DND-41 (cell line): ENCODE measurements around the gene MYLK.

ENCODE experiments used
- ATAC-seq: fragments of 200-7000 bp; cut with Tn5 transposase; 3 replicates; pipeline ENCODE4 v1.9.1; 2021; ENCODE audit warnings: low read depth; ENCODE audit not compliant: insufficient read depth
- DNase-seq: peaks from one replicate; pipeline ENCODE4 v3.0.0-alpha.2; 2020
- H2AFZ ChIP-seq: 2 replicates; pipeline ENCODE4 v1.6.0; 2012; ENCODE audit warnings: low read depth, low read length
- H3K27ac ChIP-seq: 2 replicates; pipeline ENCODE4 v1.5.1; 2012; ENCODE audit warnings: low read length, inconsistent platforms
- H3K27me3 ChIP-seq: fragments of 200-600 bp; sonication (generic); 2 replicates; pipeline ENCODE4 v1.6.0; 2012; ENCODE audit warnings: low read length, mild to moderate bottlenecking, inconsistent platforms; ENCODE audit not compliant: insufficient read depth, poor library complexity
- H3K36me3 ChIP-seq: 2 replicates; pipeline ENCODE4 v1.5.1; 2012; ENCODE audit warnings: low read length, inconsistent platforms; ENCODE audit not compliant: insufficient read depth
- H3K4me1 ChIP-seq: 2 replicates; pipeline ENCODE4 v1.5.1; 2012; ENCODE audit warnings: mild to moderate bottlenecking, low read length; ENCODE audit not compliant: insufficient read depth
- H3K4me2 ChIP-seq: 2 replicates; pipeline ENCODE4 v1.6.0; 2012; ENCODE audit warnings: mild to moderate bottlenecking, moderate library complexity, low read length, inconsistent platforms; ENCODE audit not compliant: insufficient read depth
- H3K4me3 ChIP-seq, 2 experiments: fragments of 200-600 bp in 1 of 2; shearing (Covaris generic) in 1 of 2; 2 replicates each; pipeline ENCODE4 v1.5.1; 2012 to 2016; ENCODE audit warnings: inconsistent platforms in 2 of 2, low read length in 2 of 2, mild to moderate bottlenecking in 2 of 2, low read depth in 1 of 2, moderate library complexity in 1 of 2
- H3K79me2 ChIP-seq: 2 replicates; pipeline ENCODE4 v1.6.0; 2012; ENCODE audit warnings: low read length, inconsistent platforms; ENCODE audit not compliant: insufficient read depth
- H3K9ac ChIP-seq: 2 replicates; pipeline ENCODE4 v1.6.0; 2012; ENCODE audit warnings: low read depth, mild to moderate bottlenecking, inconsistent platforms, low read length, moderate library complexity
- H3K9me3 ChIP-seq: 2 replicates; pipeline ENCODE4 v1.5.1; 2012; ENCODE audit warnings: low read length, moderate library complexity, mild to moderate bottlenecking, inconsistent platforms; ENCODE audit not compliant: insufficient read depth, severe bottlenecking
- H4K20me1 ChIP-seq: 2 replicates; pipeline ENCODE4 v1.6.0; 2012; ENCODE audit warnings: low read length; ENCODE audit not compliant: insufficient read depth
- EZH2 ChIP-seq: IDR thresholded peaks from 3 replicates; pipeline ENCODE4 v1.6.1; 2012; ENCODE audit warnings: borderline replicate concordance, low read depth, mild to moderate bottlenecking, moderate library complexity, low read length, inconsistent platforms; ENCODE audit not compliant: severe bottlenecking
- TF ChIP-seq, protein P1 (sequence below): IDR thresholded peaks from 2 replicates; pipeline ENCODE4 v1.5.1; 2012; ENCODE audit warnings: borderline replicate concordance, low read length, moderate library complexity, mild to moderate bottlenecking; ENCODE audit not compliant: poor library complexity, severe bottlenecking; ENCODE audit errors: extremely low read depth

MYLK gene

DNA sequence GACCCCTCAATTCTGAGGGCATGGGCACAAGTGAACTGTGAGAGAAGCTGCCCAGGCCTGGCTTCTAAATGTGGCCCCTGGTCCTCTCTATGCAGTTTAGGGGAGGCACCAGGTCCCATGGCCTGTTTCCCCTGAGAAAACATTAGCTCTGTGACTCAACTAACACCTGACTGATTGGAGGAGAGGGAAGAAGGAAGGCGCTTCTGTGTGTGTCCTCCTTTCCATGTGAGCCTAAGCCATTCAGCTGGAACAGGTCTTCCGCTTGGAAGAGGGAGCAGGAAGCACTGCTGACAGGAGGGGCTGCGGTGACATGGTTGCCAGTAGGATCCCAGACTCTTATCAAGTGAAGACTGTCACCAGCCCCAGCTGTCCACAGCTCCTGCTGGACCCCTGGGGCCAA is 79.5 kb downstream of the MYLK start:
- TF ChIP-seq, protein P1, sequence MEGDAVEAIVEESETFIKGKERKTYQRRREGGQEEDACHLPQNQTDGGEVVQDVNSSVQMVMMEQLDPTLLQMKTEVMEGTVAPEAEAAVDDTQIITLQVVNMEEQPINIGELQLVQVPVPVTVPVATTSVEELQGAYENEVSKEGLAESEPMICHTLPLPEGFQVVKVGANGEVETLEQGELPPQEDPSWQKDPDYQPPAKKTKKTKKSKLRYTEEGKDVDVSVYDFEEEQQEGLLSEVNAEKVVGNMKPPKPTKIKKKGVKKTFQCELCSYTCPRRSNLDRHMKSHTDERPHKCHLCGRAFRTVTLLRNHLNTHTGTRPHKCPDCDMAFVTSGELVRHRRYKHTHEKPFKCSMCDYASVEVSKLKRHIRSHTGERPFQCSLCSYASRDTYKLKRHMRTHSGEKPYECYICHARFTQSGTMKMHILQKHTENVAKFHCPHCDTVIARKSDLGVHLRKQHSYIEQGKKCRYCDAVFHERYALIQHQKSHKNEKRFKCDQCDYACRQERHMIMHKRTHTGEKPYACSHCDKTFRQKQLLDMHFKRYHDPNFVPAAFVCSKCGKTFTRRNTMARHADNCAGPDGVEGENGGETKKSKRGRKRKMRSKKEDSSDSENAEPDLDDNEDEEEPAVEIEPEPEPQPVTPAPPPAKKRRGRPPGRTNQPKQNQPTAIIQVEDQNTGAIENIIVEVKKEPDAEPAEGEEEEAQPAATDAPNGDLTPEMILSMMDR = no peak
- TF ChIP-seq EZH2 = no peak
- H3K4me1 ChIP-seq = no peaks in the 10 kb centered on the region
- H4K20me1 ChIP-seq = no peaks in the 10 kb centered on the region; the same call in 1 of the 2 replicates
- H3K4me2 ChIP-seq = no peak overlapping the region
- ATAC-seq (no peak), DNase-seq (no peak)
- H2AFZ ChIP-seq = no peak overlapping the region
- no peaks in the 10 kb centered on the region for H3K36me3 ChIP-seq
- H3K27ac ChIP-seq = no peak overlapping the region
- H3K4me3 ChIP-seq = no peak overlapping the region
- H3K9ac ChIP-seq = no peak overlapping the region
- no peaks in the 10 kb centered on the region for H3K27me3 ChIP-seq
- no peaks in the 10 kb centered on the region for H3K9me3 ChIP-seq
- H3K79me2 ChIP-seq = no peaks in the 10 kb centered on the region

DNA sequence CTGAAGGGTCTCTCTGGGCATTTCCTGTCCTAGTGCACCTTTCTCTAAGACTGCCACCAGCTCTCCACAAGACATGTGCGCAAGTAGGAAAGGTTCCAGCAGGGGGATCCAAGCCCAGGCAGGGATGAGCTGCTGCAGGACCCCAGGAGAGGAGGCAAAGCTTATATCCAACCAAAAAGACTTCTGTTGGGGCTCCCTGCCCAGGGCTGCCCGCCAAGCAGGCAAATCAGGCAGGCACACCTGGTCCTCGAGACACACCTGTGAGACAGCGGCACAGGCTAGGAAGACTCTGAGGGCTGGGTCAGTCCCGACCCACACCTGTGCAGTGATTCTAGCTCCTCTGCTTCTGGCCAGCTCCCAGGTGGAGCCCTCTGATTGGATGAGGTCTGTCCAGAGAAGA is 80.6 kb downstream of the MYLK start:
- Histone ChIP-seq H3K4me1 (no peaks in the 10 kb centered on the region), H3K4me3 (no peak overlapping the region), H3K36me3 (no peaks in the 10 kb centered on the region), H3K4me2 (no peak overlapping the region), H3K27me3 (no peaks in the 10 kb centered on the region), H3K9ac (no peak overlapping the region), H2AFZ (no peak overlapping the region), H3K9me3 (no peaks in the 10 kb centered on the region), H4K20me1 (no peaks in the 10 kb centered on the region; the same call in 1 of the 2 replicates), H3K27ac (no peak overlapping the region), H3K79me2 (no peaks in the 10 kb centered on the region)
- ATAC-seq = no peak
- TF ChIP-seq, protein P1 = no peak
- TF ChIP-seq EZH2 = no peak
- DNase-seq = no peak

DNA sequence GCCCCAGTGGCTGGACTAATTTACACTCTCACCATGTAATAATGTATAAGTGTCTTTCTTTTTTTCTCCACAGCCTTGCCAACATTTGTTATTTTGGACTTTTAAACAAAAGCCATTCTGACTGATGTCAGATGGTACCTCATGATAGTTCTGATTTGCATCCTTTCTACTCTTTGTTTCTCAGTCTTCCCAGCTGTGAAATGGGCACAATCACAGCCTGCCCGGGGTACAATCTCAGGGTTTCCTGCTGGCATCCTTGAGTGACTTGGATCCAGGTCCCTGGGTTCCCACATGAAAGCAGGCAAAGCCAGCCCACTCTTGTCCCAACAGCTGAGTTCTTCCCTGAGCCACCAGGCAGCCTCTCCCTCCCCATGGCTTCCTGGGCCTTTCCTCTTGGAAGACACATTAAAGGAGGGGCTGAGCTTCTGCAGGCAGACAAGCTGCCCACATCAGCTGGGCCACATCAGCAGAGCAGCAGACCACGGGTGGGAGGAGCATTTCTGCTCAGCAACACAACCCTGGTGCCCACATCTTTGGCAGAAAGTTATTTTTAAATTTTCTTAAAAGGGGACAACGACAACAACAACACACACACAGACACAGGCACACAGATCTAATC is 82.0 kb downstream of the MYLK start:
- no peak overlapping the region for H3K27ac ChIP-seq

More for the DNA sequence above, 82.0 kb downstream of the MYLK start:
- Histone ChIP-seq H2AFZ (no peak overlapping the region), H3K9ac (no peak overlapping the region), H3K27me3 (peaks cover 3% of the 10 kb centered on the region), H4K20me1 (no peaks in the 10 kb centered on the region; the same call in 1 of the 2 replicates), H3K79me2 (no peaks in the 10 kb centered on the region), H3K4me1 (no peaks in the 10 kb centered on the region), H3K36me3 (no peaks in the 10 kb centered on the region), H3K9me3 (no peaks in the 10 kb centered on the region), H3K4me2 (no peak overlapping the region), H3K4me3 (no peak overlapping the region)
- DNase-seq (no peak), ATAC-seq (no peak)
- TF ChIP-seq EZH2 = no peak
- TF ChIP-seq, protein P1 = no peak
